ENCODE measurements around the gene TWNK.

Gene TWNK

GRCh38 chr10:100986623-100986951 is 756 bp upstream of the TWNK start:
- Histone ChIP-seq H3K4me3 (ENCODE audit: low read length) (peak overlapping the region; percentile 99), H3K4me1 (ENCODE audit: control insufficient read depth, low read depth, low read length) (peaks cover 4% of the 10 kb centered on the region), H3K27me3 (ENCODE audit: control insufficient read depth, insufficient read depth, low read length) (no peaks in the 10 kb centered on the region), H3K36me3 (ENCODE audit: control insufficient read depth, low read depth, low read length) (peaks cover 33% of the 10 kb centered on the region), H3K9ac (ENCODE audit: low read length) (peak overlapping the region; percentile 96), H3K9me3 (ENCODE audit: control insufficient read depth, low read depth, low read length) (no peaks in the 10 kb centered on the region), H3K27ac (ENCODE audit: low read length) (no peak overlapping the region)

DNA sequence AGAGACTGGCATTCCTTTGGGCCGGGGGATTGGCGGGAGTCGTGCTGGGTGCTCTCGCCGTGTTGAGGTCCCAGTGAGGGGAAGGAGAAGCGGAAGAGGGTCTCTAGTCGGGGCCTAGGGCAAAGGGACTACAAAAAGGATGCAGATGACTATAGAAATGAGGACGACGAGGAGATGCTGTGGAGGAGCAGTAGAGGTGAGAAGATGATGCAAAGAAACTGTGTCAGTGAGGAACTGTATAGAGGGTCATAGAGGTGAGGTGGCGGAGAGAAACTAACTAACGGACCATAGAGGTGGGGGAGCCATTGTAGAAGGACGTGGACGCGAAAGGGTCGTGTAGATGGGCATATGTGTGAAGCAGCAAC is 324 bp downstream of the TWNK start:
- Histone ChIP-seq H3K4me3 (ENCODE audit: low read length) (peak overlapping the region; percentile 99), H3K36me3 (ENCODE audit: control insufficient read depth, low read depth, low read length) (peaks cover 28% of the 10 kb centered on the region), H3K27ac (ENCODE audit: low read length) (peak overlapping the region; percentile 73), H3K27me3 (ENCODE audit: control insufficient read depth, insufficient read depth, low read length) (no peaks in the 10 kb centered on the region), H3K9me3 (ENCODE audit: control insufficient read depth, low read depth, low read length) (no peaks in the 10 kb centered on the region), H3K9ac (ENCODE audit: low read length) (peak overlapping the region; percentile 96), H3K4me1 (ENCODE audit: control insufficient read depth, low read depth, low read length) (peaks cover 4% of the 10 kb centered on the region)

DNA sequence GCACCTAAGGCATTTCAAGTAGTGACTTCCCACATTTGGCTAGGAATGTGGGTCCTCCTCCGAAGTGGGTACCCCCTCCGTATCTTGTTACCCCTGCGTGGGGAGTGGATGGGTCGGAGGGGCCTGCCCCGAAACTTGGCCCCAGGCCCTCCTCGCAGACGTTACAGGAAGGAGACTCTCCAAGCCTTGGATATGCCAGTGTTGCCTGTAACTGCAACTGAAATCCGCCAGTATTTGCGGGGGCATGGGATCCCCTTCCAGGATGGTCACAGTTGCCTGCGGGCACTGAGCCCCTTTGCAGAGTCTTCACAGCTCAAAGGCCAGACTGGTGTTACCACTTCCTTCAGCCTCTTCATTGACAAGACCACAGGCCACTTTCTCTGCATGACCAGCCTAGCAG is 823 bp downstream of the TWNK start:
- H3K36me3 ChIP-seq (ENCODE audit: control insufficient read depth, low read depth, low read length) = peaks cover 33% of the 10 kb centered on the region
- H3K27me3 ChIP-seq (ENCODE audit: control insufficient read depth, insufficient read depth, low read length) = no peaks in the 10 kb centered on the region
- no peaks in the 10 kb centered on the region for H3K9me3 ChIP-seq (ENCODE audit: control insufficient read depth, low read depth, low read length)
- H3K4me3 ChIP-seq (ENCODE audit: low read length) = peak overlapping the region; percentile 99
- peaks cover 4% of the 10 kb centered on the region for H3K4me1 ChIP-seq (ENCODE audit: control insufficient read depth, low read depth, low read length)
- peak overlapping the region; percentile 96 for H3K9ac ChIP-seq (ENCODE audit: low read length)
- no peak overlapping the region for H3K27ac ChIP-seq (ENCODE audit: low read length)

DNA sequence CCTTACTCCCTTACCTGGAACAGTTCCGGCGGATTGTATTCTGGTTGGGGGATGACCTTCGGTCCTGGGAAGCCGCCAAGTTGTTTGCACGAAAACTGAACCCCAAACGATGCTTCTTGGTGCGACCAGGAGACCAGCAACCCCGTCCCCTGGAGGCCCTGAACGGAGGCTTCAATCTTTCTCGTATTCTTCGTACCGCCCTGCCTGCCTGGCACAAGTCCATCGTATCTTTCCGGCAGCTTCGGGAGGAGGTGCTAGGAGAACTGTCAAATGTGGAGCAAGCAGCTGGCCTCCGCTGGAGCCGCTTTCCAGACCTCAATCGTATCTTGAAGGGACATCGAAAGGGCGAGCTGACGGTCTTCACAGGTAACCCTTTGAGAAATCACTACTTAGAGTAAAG is 1.7 kb downstream of the TWNK start:
- Histone ChIP-seq H3K9ac (ENCODE audit: low read length) (no peak overlapping the region), H3K4me3 (ENCODE audit: low read length) (no peak overlapping the region), H3K36me3 (ENCODE audit: control insufficient read depth, low read depth, low read length) (peaks cover 41% of the 10 kb centered on the region)

DNA sequence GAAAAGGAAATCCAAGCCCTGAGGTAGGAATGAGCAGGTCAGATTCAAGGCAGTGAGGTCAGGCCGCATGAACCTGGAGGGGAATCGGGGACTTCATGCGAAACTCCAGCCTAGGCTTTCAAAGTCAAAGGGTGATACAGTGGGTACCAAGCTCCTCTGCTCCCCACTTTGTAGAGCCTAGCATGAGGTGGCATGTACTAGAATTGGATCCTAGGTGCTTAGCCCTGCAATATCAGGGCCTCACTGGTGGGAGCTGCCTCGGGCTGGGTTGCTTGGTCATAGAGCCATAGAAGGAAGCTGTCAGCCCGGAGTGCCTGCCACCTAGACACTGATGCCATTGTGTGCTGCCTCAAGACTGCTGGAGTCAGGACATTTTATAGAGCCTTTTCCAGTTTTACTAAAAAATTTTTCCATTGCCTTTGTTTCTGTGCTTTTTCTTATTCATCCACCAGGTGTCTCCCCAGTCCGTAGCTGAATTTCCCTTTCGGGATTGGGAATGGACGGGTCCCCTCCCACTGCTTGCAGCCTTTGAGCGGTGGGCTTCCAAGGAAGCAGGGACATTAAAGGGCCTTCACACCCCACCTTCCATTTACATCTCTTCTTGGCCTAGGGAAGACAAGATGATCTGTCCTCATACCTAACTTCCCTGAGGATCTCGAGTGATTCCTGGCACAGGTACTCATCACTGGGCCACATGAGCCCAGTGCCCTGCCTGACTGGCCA is 6.8 kb downstream of the TWNK start:
- H3K27ac ChIP-seq (ENCODE audit: low read length) = no peak overlapping the region
- H3K9me3 ChIP-seq (ENCODE audit: control insufficient read depth, low read depth, low read length) = no peaks in the 10 kb centered on the region
- H3K27me3 ChIP-seq (ENCODE audit: control insufficient read depth, insufficient read depth, low read length) = no peaks in the 10 kb centered on the region
- H3K4me1 ChIP-seq (ENCODE audit: control insufficient read depth, low read depth, low read length) = peaks cover 12% of the 10 kb centered on the region
- no peak overlapping the region for H3K4me3 ChIP-seq (ENCODE audit: low read length)
- H3K9ac ChIP-seq (ENCODE audit: low read length) = no peak overlapping the region
- H3K36me3 ChIP-seq (ENCODE audit: control insufficient read depth, low read depth, low read length) = peaks cover 44% of the 10 kb centered on the region

More for the DNA sequence above, 1.7 kb downstream of the TWNK start:
- Histone ChIP-seq H3K27ac (ENCODE audit: low read length) (no peak overlapping the region), H3K4me1 (ENCODE audit: control insufficient read depth, low read depth, low read length) (peaks cover 4% of the 10 kb centered on the region), H3K9me3 (ENCODE audit: control insufficient read depth, low read depth, low read length) (no peaks in the 10 kb centered on the region), H3K27me3 (ENCODE audit: control insufficient read depth, insufficient read depth, low read length) (no peaks in the 10 kb centered on the region)

DNA sequence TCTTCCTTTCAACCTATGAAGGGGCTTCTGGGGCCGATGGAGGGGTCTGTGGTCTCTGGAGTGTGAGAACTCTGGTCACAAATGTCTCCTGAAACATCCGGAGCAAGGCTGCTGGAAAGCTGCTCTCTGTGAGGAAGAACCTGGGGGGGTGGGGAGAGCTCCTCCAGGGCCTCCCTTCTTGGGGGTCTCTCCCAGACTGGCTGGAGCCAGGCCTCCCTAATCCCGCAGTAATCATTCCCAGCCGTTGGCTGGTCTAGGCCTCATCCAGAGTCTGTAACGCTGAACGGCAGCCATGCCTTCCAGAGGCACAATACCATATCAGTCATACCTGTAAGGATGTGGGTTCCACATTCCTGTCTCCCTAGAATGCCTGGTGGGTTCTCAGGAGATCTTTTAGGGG is 7.8 kb downstream of the TWNK start:
- H3K27ac ChIP-seq (ENCODE audit: low read length) = no peak overlapping the region
- H3K9ac ChIP-seq (ENCODE audit: low read length) = no peak overlapping the region
- no peak overlapping the region for H3K4me3 ChIP-seq (ENCODE audit: low read length)
- H3K27me3 ChIP-seq (ENCODE audit: control insufficient read depth, insufficient read depth, low read length) = no peaks in the 10 kb centered on the region
- peaks cover 12% of the 10 kb centered on the region for H3K4me1 ChIP-seq (ENCODE audit: control insufficient read depth, low read depth, low read length)
- H3K36me3 ChIP-seq (ENCODE audit: control insufficient read depth, low read depth, low read length) = peaks cover 35% of the 10 kb centered on the region
- no peaks in the 10 kb centered on the region for H3K9me3 ChIP-seq (ENCODE audit: control insufficient read depth, low read depth, low read length)

- Histone ChIP-seq H3K4me3 (ENCODE audit: low read length) (peak overlapping the region; percentile 78), H3K4me1 (ENCODE audit: control insufficient read depth, low read depth, low read length) (peaks cover 21% of the 10 kb centered on the region), H3K27ac (ENCODE audit: low read length) (peak overlapping the region; percentile 21), H3K9ac (ENCODE audit: low read length) (peak overlapping the region; percentile 85), H3K36me3 (ENCODE audit: control insufficient read depth, low read depth, low read length) (peaks cover 21% of the 10 kb centered on the region), H3K27me3 (ENCODE audit: control insufficient read depth, insufficient read depth, low read length) (no peaks in the 10 kb centered on the region), H3K9me3 (ENCODE audit: control insufficient read depth, low read depth, low read length) (no peaks in the 10 kb centered on the region)
Measured at GRCh38 chr10:100996678-100997359, 9.5 kb downstream of the TWNK start.

- Histone ChIP-seq H3K9me3 (ENCODE audit: control insufficient read depth, low read depth, low read length) (no peaks in the 10 kb centered on the region), H3K4me1 (ENCODE audit: control insufficient read depth, low read depth, low read length) (peaks cover 21% of the 10 kb centered on the region), H3K9ac (ENCODE audit: low read length) (peak overlapping the region; percentile 85), H3K4me3 (ENCODE audit: low read length) (peak overlapping the region; percentile 78), H3K27ac (ENCODE audit: low read length) (peak overlapping the region; percentile 21), H3K27me3 (ENCODE audit: control insufficient read depth, insufficient read depth, low read length) (no peaks in the 10 kb centered on the region), H3K36me3 (ENCODE audit: control insufficient read depth, low read depth, low read length) (peaks cover 22% of the 10 kb centered on the region)
Measured at GRCh38 chr10:100997360-100998182, 10.2 kb downstream of the TWNK start.

- H3K36me3 ChIP-seq (ENCODE audit: control insufficient read depth, low read depth, low read length) = peaks cover 23% of the 10 kb centered on the region
- H3K9me3 ChIP-seq (ENCODE audit: control insufficient read depth, low read depth, low read length) = no peaks in the 10 kb centered on the region
- no peaks in the 10 kb centered on the region for H3K27me3 ChIP-seq (ENCODE audit: control insufficient read depth, insufficient read depth, low read length)
- H3K4me1 ChIP-seq (ENCODE audit: control insufficient read depth, low read depth, low read length) = peaks cover 21% of the 10 kb centered on the region
- H3K4me3 ChIP-seq (ENCODE audit: low read length) = peak overlapping the region; percentile 78
- H3K9ac ChIP-seq (ENCODE audit: low read length) = peak overlapping the region; percentile 85
- peak overlapping the region; percentile 44 for H3K27ac ChIP-seq (ENCODE audit: low read length)
Measured at GRCh38 chr10:100998183-100998990, 11.0 kb downstream of the TWNK start.

GRCh38 chr10:100998991-100999741 is 11.8 kb downstream of the TWNK start:
- Histone ChIP-seq H3K27me3 (ENCODE audit: control insufficient read depth, insufficient read depth, low read length) (no peaks in the 10 kb centered on the region), H3K4me3 (ENCODE audit: low read length) (peak overlapping the region; percentile 78), H3K36me3 (ENCODE audit: control insufficient read depth, low read depth, low read length) (peaks cover 22% of the 10 kb centered on the region), H3K27ac (ENCODE audit: low read length) (peak overlapping the region; percentile 44), H3K4me1 (ENCODE audit: control insufficient read depth, low read depth, low read length) (peaks cover 21% of the 10 kb centered on the region), H3K9ac (ENCODE audit: low read length) (peak overlapping the region; percentile 85), H3K9me3 (ENCODE audit: control insufficient read depth, low read depth, low read length) (no peaks in the 10 kb centered on the region)
